Upper lobe of left lung (tissue), 4 donors: ENCODE results near the gene RNF130.

Experiments
- CTCF ChIP-seq, 6 experiments: fragments of 450-650 bp in 4 of 6; fragments of 200-600 bp in 2 of 6; sonication (generic) in 2 of 6; IDR thresholded peaks; one replicate each; pipeline ENCODE4 v1.5.1; 2016 to 2019; ENCODE audit warnings: antibody characterized with exemption in 6 of 6
- EP300 ChIP-seq, 4 donors: sonication (generic); formaldehyde crosslinking; IDR thresholded peaks; one replicate each; pipeline ENCODE4 v1.5.1; 2017; ENCODE audit warnings: antibody characterized with exemption in 4 of 4, control low read depth in 2 of 4
- POLR2A ChIP-seq, 4 donors: fragments of 450-650 bp; IDR thresholded peaks; one replicate each; pipeline ENCODE4 v1.5.1; 2016 to 2017; ENCODE audit warnings: antibody characterized with exemption in 4 of 4, mild to moderate bottlenecking in 2 of 4
- POLR2AphosphoS5 ChIP-seq, 2 donors: sonication (generic); formaldehyde crosslinking; IDR thresholded peaks; one replicate each; pipeline ENCODE4 v1.5.1; 2017; ENCODE audit warnings: antibody characterized with exemption in 2 of 2

GRCh38 chr5:180018347-180019060, 53.1 kb downstream of the RNF130 start:
- TF ChIP-seq POLR2A (IDR thresholded peaks at IDR 0.05): no peak
- no peak for TF ChIP-seq CTCF (IDR thresholded peaks at IDR 0.05)
- no peak for TF ChIP-seq POLR2AphosphoS5 (IDR thresholded peaks at IDR 0.05)
- TF ChIP-seq EP300 (IDR thresholded peaks at IDR 0.05): no peak
